ENCODE data around the gene CLCNKB. TPM values are rescaled to one million over a fixed set of nuclear protein-coding genes. Genes with fewer than 3 reads are reported as not detected.
"Not testable (repeated sequence)": the region's sequence is repeated elsewhere in the genome, so short reads cannot be mapped to it uniquely, and the experiment has no call there.

CLCNKB gene
- total RNA-seq, 1 donor from 2014 or later = 1.6 TPM

DNA sequence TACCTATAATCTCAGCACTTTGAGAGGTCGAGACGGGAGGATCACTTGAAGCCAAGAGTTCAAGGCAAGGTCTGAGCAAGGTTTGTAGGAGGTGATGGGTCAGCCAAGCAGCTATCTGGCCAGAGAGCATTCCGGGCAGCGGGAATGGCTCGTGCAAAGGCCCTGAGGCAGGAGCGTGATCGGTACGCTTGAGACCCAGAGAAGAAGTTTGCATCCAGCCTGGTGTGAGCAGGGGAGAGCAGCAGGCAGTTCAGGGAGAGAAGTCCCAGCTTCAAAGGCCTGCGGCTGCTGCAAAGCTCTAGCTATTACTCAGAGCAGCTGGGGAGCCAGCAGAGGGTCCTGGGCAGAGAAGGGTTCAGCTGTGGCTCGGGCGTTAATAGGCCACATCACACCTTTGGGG lies 44.7 kb upstream of the CLCNKB start:
- Mint-ChIP-seq H3K36me3 (no peaks in the 10 kb centered on the region), H3K4me1 (ENCODE audit: unreplicated experiment) (no peaks in the 10 kb centered on the region), H3K9me3 (no peaks in the 10 kb centered on the region), H3K27me3 (peaks cover 11% of the 10 kb centered on the region), H3K27ac (no peak overlapping the region), H3K4me3 (no peak overlapping the region)
- TF ChIP-seq, protein P1, sequence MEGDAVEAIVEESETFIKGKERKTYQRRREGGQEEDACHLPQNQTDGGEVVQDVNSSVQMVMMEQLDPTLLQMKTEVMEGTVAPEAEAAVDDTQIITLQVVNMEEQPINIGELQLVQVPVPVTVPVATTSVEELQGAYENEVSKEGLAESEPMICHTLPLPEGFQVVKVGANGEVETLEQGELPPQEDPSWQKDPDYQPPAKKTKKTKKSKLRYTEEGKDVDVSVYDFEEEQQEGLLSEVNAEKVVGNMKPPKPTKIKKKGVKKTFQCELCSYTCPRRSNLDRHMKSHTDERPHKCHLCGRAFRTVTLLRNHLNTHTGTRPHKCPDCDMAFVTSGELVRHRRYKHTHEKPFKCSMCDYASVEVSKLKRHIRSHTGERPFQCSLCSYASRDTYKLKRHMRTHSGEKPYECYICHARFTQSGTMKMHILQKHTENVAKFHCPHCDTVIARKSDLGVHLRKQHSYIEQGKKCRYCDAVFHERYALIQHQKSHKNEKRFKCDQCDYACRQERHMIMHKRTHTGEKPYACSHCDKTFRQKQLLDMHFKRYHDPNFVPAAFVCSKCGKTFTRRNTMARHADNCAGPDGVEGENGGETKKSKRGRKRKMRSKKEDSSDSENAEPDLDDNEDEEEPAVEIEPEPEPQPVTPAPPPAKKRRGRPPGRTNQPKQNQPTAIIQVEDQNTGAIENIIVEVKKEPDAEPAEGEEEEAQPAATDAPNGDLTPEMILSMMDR (conservative IDR thresholded peaks at IDR 0.05) = no peak
- DNase-seq (ENCODE audit: extremely low spot score, unreplicated experiment) = no peak

DNA sequence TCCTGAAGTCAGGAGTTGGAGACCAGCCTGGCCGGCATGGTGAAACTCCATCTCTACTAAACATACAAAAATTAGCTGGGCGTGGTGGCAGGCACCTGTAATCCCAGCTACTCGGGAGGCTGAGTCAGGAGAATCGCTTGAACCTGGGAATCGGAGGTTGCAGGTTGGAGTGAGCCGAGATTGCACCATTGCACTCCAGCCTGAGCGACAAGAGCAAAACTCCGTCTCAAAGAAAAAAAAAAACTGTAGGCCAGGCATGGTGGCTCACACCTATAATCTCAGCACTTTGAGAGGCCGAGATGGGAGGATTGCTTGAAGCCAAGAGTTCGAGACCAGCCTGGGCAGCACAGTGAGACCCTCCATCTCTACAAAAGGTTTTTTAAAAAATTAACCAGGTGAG lies 42.3 kb upstream of the CLCNKB start:
- not testable (repeated sequence) for H3K36me3 Mint-ChIP-seq; H3K27ac Mint-ChIP-seq; H3K4me1 Mint-ChIP-seq (ENCODE audit: unreplicated experiment); DNase-seq (ENCODE audit: extremely low spot score, unreplicated experiment); H3K4me3 Mint-ChIP-seq; H3K9me3 Mint-ChIP-seq
- peaks cover 11% of the 10 kb centered on the region for H3K27me3 Mint-ChIP-seq

DNA sequence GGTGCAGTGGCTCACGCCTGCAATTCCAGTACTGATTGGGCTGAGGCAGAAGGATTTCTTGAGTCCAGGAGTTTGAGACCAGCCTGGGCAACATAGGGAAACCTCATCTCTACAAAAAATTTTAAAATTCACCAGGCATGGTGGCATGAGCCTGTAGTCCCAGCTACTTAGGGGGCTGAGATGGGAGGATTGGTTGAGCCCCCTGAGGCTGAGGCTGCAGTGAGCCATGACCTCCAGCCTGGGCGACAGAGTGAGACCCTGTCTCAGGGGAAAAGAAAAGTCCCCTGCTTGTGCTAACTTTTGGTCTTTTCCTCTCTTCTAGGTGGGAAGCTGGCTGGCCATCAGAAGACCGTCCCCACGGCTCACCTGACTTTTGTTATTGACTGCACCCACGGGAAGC lies 38.0 kb upstream of the CLCNKB start:
- no peak for DNase-seq (ENCODE audit: extremely low spot score, unreplicated experiment)
- Mint-ChIP-seq H3K27me3 (no peaks in the 10 kb centered on the region), H3K36me3 (no peaks in the 10 kb centered on the region), H3K9me3 (no peaks in the 10 kb centered on the region), H3K27ac (no peak overlapping the region), H3K4me3 (no peak overlapping the region), H3K4me1 (ENCODE audit: unreplicated experiment) (no peaks in the 10 kb centered on the region)
- TF ChIP-seq, protein P1 (conservative IDR thresholded peaks at IDR 0.05) = no peak

DNA sequence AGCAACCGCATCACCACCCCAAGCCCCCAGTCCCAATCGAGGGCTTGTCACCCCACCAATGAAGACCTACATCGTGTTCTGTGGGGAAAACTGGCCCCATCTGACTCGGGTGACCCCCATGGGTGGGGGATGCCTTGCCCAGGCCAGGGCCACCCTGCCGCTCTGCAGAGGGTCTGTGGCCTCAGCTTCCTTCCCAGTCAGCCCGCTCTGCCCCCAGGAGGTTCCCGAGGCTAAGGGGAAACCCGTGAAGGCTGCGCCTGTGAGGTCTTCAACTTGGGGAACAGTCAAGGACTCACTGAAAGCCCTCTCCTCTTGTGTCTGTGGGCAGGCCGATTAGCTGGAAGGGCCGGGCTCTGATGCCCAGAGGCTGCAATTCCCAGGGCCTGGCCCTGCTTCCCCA lies 37.6 kb upstream of the CLCNKB start:
- Mint-ChIP-seq H3K36me3 (no peaks in the 10 kb centered on the region), H3K4me1 (ENCODE audit: unreplicated experiment) (no peaks in the 10 kb centered on the region), H3K27ac (no peak overlapping the region), H3K9me3 (no peaks in the 10 kb centered on the region), H3K4me3 (no peak overlapping the region), H3K27me3 (no peaks in the 10 kb centered on the region)
- DNase-seq (ENCODE audit: extremely low spot score, unreplicated experiment) = no peak
- TF ChIP-seq, protein P1 (conservative IDR thresholded peaks at IDR 0.05) = no peak

DNA sequence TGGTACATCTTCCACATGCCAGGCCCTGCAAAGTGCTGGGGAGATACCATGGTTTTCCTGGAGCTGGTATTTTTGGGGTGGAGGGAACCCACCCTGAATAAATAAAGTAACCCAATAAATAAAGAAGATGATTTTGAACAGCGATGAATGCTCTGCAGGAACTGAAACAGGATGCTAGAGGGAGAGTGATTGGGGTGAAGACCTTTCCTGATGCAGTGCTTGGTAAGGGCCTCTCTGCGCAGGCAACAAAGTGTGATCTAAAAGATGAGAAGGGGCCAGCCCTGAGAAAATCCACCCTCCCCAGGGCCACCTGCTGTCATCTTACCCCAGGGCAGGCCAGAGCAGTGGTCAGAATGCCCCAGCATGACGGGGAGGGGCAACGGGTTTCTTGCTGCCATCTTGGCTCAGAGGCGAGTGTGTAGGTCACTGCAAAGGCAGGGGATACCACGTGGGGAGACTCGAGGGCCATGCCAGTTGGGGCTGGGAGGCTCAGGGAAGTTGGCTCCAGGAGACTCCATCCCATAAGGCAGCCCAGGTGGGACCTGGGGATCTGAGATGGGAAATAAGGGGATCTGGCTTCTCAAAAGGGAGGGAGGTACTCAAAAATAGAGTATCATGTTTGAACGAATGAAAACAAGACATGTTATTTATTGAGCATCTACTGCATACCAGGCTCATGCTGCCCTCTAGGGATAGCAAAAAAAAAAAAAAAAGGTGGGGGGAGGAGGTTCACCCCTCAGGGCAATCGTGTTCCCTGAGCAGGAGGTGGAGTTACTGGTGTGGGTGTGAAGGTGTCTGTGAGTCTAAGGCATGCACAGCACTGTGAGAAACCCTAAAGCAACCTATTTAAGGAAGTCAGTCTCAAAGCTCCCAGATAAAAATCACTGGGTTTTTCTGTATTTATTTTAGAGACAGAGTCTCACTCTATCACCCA lies 36.8 kb upstream of the CLCNKB start:
- no peaks in the 10 kb centered on the region for H3K4me1 Mint-ChIP-seq (ENCODE audit: unreplicated experiment)

More for the DNA sequence above, 36.8 kb upstream of the CLCNKB start:
- peak overlapping the region; percentile 31 for H3K27ac Mint-ChIP-seq
- no peaks in the 10 kb centered on the region for H3K27me3 Mint-ChIP-seq
- no peak overlapping the region for H3K4me3 Mint-ChIP-seq
- TF ChIP-seq, protein P1 (conservative IDR thresholded peaks at IDR 0.05) = no peak
- DNase-seq (ENCODE audit: extremely low spot score, unreplicated experiment) = no peak
- no peaks in the 10 kb centered on the region for H3K9me3 Mint-ChIP-seq
- no peaks in the 10 kb centered on the region for H3K36me3 Mint-ChIP-seq
